HepG2 (cell line): Measurements from ENCODE around the gene SLIT1. TPM values are rescaled to one million over a fixed set of nuclear protein-coding genes. Genes with fewer than 3 reads are reported as not detected.

Source experiments
- ATAC-seq: fragments of 200-7000 bp; cut with Tn5 transposase; 3 replicates; pipeline ENCODE4 v1.9.1; 2020; ENCODE audit warnings: mild to moderate bottlenecking, moderate library complexity
- BruUV-seq: library from RNA; stranded (reverse); fragments of 400-500 nt; replicated peaks from 2 replicates; lab custom pipeline; 2021; lab: Mats Ljungman, UMichigan
- CTCF ChIA-PET: fragments of 300-600 bp; formaldehyde crosslinking; extraction: SDS; loops from one replicate; lab custom pipeline; 2021; ENCODE audit warnings: low total read pairs, inconsistent platforms, low intra/inter-chr PET ratio; lab: Yijun Ruan, JAX
- POLR2A ChIA-PET: fragments of 350-600 bp; sonication (Branson Sonifier 250); formaldehyde crosslinking; loops from one replicate; lab custom pipeline; 2020; ENCODE audit warnings: antibody characterized with exemption, inconsistent platforms; lab: Yijun Ruan, JAX
- DNase-seq: peaks from one replicate; pipeline ENCODE4 v3.0.0-alpha.2; 2015; ENCODE audit warnings: low spot score
- FAIRE-seq: peaks from 3 replicates; lab custom pipeline; 2011; peaks lifted over from hg19 to GRCh38; lab: Jason Lieb, UNC
- H2AFZ ChIP-seq: one replicate; pipeline ENCODE4 v1.6.1; 2011; ENCODE audit warnings: low read length, inconsistent platforms
- H3K27ac ChIP-seq: fragments of 300-600 bp; 3 replicates; pipeline ENCODE4 v1.8.0; 2011; ENCODE audit warnings: mixed run types, mild to moderate bottlenecking, mixed read lengths, low read length, inconsistent platforms; ENCODE audit not compliant: insufficient read depth; ENCODE audit errors: extremely low read length
- H3K27me3 ChIP-seq, 2 experiments: fragments of 200-600 bp in 1 of 2; 2 replicates in 1 of 2; 3 replicates in 1 of 2; pipeline versions ENCODE4 v1.6.0 to v1.8.0; 2011; ENCODE audit warnings: low read length in 2 of 2, mild to moderate bottlenecking in 2 of 2, moderate library complexity in 2 of 2, inconsistent platforms in 1 of 2; ENCODE audit not compliant: insufficient read depth in 2 of 2, control insufficient read depth in 1 of 2
- H3K36me3 ChIP-seq, 2 experiments: fragments of 200-600 bp in 1 of 2; replicated peaks in 1 of 2; 2 replicates in 1 of 2; 3 replicates in 1 of 2; pipeline versions ENCODE4 v1.5.1 to v1.8.0; 2011; ENCODE audit warnings: low read length in 2 of 2, inconsistent platforms in 1 of 2; ENCODE audit not compliant: insufficient read depth in 2 of 2, control insufficient read depth in 1 of 2
- H3K4me1 ChIP-seq: 2 replicates; pipeline ENCODE4 v1.5.1; 2012; ENCODE audit warnings: low read length, inconsistent platforms; ENCODE audit not compliant: insufficient read depth
- H3K4me2 ChIP-seq: 2 replicates; pipeline ENCODE4 v1.6.0; 2011; ENCODE audit warnings: low read depth, low read length, inconsistent platforms
- H3K4me3 ChIP-seq, 3 experiments: fragments of 200-600 bp in 1 of 3; sonication (generic), shearing (Covaris generic) in 1 of 3; replicated peaks in 1 of 3; 2 replicates each; pipeline ENCODE4 v1.5.1; 2011 to 2016; ENCODE audit warnings: low read length in 3 of 3, inconsistent platforms in 2 of 3, low read depth in 2 of 3, mild to moderate bottlenecking in 2 of 3, control low read depth in 1 of 3, mixed read lengths in 1 of 3; ENCODE audit not compliant: insufficient read depth in 1 of 3
- H3K79me2 ChIP-seq: one replicate; pipeline ENCODE4 v1.6.1; 2011; ENCODE audit warnings: low read length, inconsistent platforms; ENCODE audit not compliant: insufficient read depth
- H3K9ac ChIP-seq: 2 replicates; pipeline ENCODE4 v1.6.0; 2011; ENCODE audit warnings: mild to moderate bottlenecking, low read depth, low read length, inconsistent platforms; ENCODE audit not compliant: insufficient read depth
- H3K9me3 ChIP-seq: 2 replicates; pipeline ENCODE4 v1.5.1; 2012; ENCODE audit warnings: mild to moderate bottlenecking, low read length
- H4K20me1 ChIP-seq: 2 replicates; pipeline ENCODE4 v1.6.0; 2011; ENCODE audit warnings: inconsistent platforms, mild to moderate bottlenecking, low read length, moderate library complexity; ENCODE audit not compliant: insufficient read depth
- AFF4 ChIP-seq: sonication (generic); formaldehyde crosslinking; IDR thresholded peaks from 2 replicates; pipeline ENCODE4 v1.4.0; 2020; ENCODE audit warnings: missing genetic modification reagents
- ATAD3A ChIP-seq: sonication (generic); formaldehyde crosslinking; IDR thresholded peaks from 2 replicates; pipeline ENCODE4 v1.4.0; 2020; ENCODE audit warnings: missing genetic modification reagents
- ATM ChIP-seq: fragments of 450-650 bp; IDR thresholded peaks from 2 replicates; pipeline ENCODE4 v1.7.1; 2017; ENCODE audit warnings: mild to moderate bottlenecking, borderline replicate concordance
- FOSL1 ChIP-seq: sonication (generic); formaldehyde crosslinking; IDR thresholded peaks from 2 replicates; pipeline ENCODE4 v1.9.0; 2021; ENCODE audit warnings: missing genetic modification reagents, borderline replicate concordance
- FOXM1 ChIP-seq: sonication (generic); formaldehyde crosslinking; IDR thresholded peaks from 2 replicates; pipeline ENCODE4 v1.5.0; 2020; ENCODE audit warnings: missing genetic modification reagents
- GFI1 ChIP-seq: sonication (generic); formaldehyde crosslinking; IDR thresholded peaks from 2 replicates; pipeline ENCODE4 v1.5.0; 2020; ENCODE audit warnings: missing genetic modification reagents, mild to moderate bottlenecking, borderline replicate concordance
- HNF1B ChIP-seq: sonication (generic); formaldehyde crosslinking; IDR thresholded peaks from 2 replicates; pipeline ENCODE4 v1.5.1; 2020; ENCODE audit warnings: mild to moderate bottlenecking, moderate library complexity, missing genetic modification reagents
- HNRNPLL ChIP-seq: fragments of 200-400 bp; formaldehyde crosslinking; IDR thresholded peaks from 2 replicates; pipeline ENCODE4 v1.6.1; 2017; ENCODE audit warnings: mild to moderate bottlenecking, low read depth, low read length; ENCODE audit not compliant: poor library complexity, severe bottlenecking
- IKZF1 ChIP-seq: fragments of 450-650 bp; IDR thresholded peaks from 2 replicates; pipeline ENCODE4 v1.7.1; 2016
- NFYB ChIP-seq: sonication (generic); formaldehyde crosslinking; IDR thresholded peaks from 2 replicates; pipeline ENCODE4 v1.4.0; 2020; ENCODE audit warnings: missing genetic modification reagents
- RBM39 ChIP-seq: fragments of 200-400 bp; formaldehyde crosslinking; IDR thresholded peaks from one replicate; pipeline ENCODE4 v1.6.1; 2018; ENCODE audit warnings: antibody characterized with exemption, mild to moderate bottlenecking, low read depth, low read length; ENCODE audit not compliant: poor library complexity, severe bottlenecking
- RFXANK ChIP-seq: IDR thresholded peaks from 2 replicates; pipeline ENCODE4 v1.6.1; 2016
- SATB2 ChIP-seq: sonication (generic); formaldehyde crosslinking; IDR thresholded peaks from 2 replicates; pipeline ENCODE4 v1.5.0; 2020; ENCODE audit warnings: missing genetic modification reagents
- SKI ChIP-seq: fragments of 450-650 bp; IDR thresholded peaks from one replicate; pipeline ENCODE4 v1.6.1; 2018; ENCODE audit warnings: mild to moderate bottlenecking; ENCODE audit not compliant: partially characterized antibody
- ZNF138 ChIP-seq: sonication (generic); formaldehyde crosslinking; IDR thresholded peaks from 2 replicates; pipeline ENCODE4 v1.5.0; 2020; ENCODE audit warnings: mild to moderate bottlenecking, low read depth, missing genetic modification reagents
- ZNF577 ChIP-seq: sonication (generic); formaldehyde crosslinking; IDR thresholded peaks from 2 replicates; pipeline ENCODE4 v1.4.0; 2020; ENCODE audit warnings: mild to moderate bottlenecking, low read depth, missing genetic modification reagents, borderline replicate concordance
- ZNF629 ChIP-seq: sonication (generic); formaldehyde crosslinking; conservative IDR thresholded peaks from 2 replicates; pipeline ENCODE4 v1.5.0; 2020; ENCODE audit warnings: missing genetic modification reagents
- ZSCAN25 ChIP-seq: sonication (generic); formaldehyde crosslinking; IDR thresholded peaks from 2 replicates; pipeline ENCODE4 v1.8.0; 2022; ENCODE audit warnings: mild to moderate bottlenecking, missing genetic modification reagents
- WGBS: methylation state at CpG from one replicate; pipeline ENCODE4 v1.1.6; 2017; ENCODE audit warnings: low lambda C conversion rate; 5-methylcytosine and 5-hydroxymethylcytosine counted together
- in situ Hi-C: cut with HindIII; loops from 2 replicates; pipeline ENCODE4 v1.10.0; 2017; ENCODE audit warnings: low pct_unique_long_range_greater_than_20kb; ENCODE audit not compliant: extremely low pct_ligation_motif_present
- intact Hi-C: fragments of 100-400 bp; cut with micrococcal nuclease; formaldehyde crosslinking; loops from one replicate; pipeline ENCODE4 v1.10.0; 2022; ENCODE audit not compliant: unreplicated experiment
- polyA plus RNA-seq, 8 experiments: library from polyadenylated mRNA; depleted of rRNA in 3 of 8; stranded (reverse) in 7 of 8; unstranded in 1 of 8; fragments of >200 nt; fragmentation: Illumina TruSeq in 4 of 8; extraction: Trizol in 4 of 8; gene quantifications; 2 replicates each; pipeline versions ENCODE4 v1.2.1 to v1.2.3, GENCODE V29; 2011 to 2016; ENCODE audit warnings: low read depth in 4 of 8, missing spikeins in 1 of 8, mixed read lengths in 1 of 8; ENCODE audit not compliant: insufficient read depth in 1 of 8
- total RNA-seq, 5 experiments: library from RNA; depleted of rRNA; stranded (reverse); fragments of >200 nt; fragmentation: Illumina TruSeq; extraction: Trizol; gene quantifications; 2 replicates each; pipeline ENCODE4 v1.2.3, GENCODE V29; 2016; ENCODE audit warnings: low read depth in 1 of 5

SLIT1 gene
- total and polyA plus RNA-seq, 2 of the 13 experiments (the other 11 are each of a cell fraction or from before 2014, with no cell fraction given), result 0.09 to 0.33 TPM

GRCh38 chr10:97159646-97160305, 26.0 kb downstream of the SLIT1 start:
- no peak for TF ChIP-seq HNRNPLL
- TF ChIP-seq HNF1B, result no peak
- no peak for TF ChIP-seq ATAD3A (CRISPR knock-in tag)
- no peak for TF ChIP-seq RBM39
- no peak for TF ChIP-seq SKI
- TF ChIP-seq ATM, result no peak
- TF ChIP-seq ZSCAN25 (CRISPR knock-in tag), result no peak
- TF ChIP-seq ZNF577 (CRISPR knock-in tag), result no peak
- TF ChIP-seq GFI1 (CRISPR knock-in tag), result no peak
- TF ChIP-seq SATB2 (CRISPR knock-in tag), result no peak
- no peak for TF ChIP-seq ZNF629 (CRISPR knock-in tag)
- no peak for TF ChIP-seq FOXM1
- TF ChIP-seq IKZF1, result no peak
- TF ChIP-seq NFYB (CRISPR knock-in tag), result no peak
- no peak for TF ChIP-seq RFXANK (CRISPR knock-in tag)
- no peak for TF ChIP-seq ZNF138 (CRISPR knock-in tag)
- TF ChIP-seq FOSL1 (CRISPR knock-in tag), result no peak
- TF ChIP-seq AFF4, result no peak
- 93% methylated on average over 9 of the region's 10 CpGs for WGBS
- Histone ChIP-seq H4K20me1 (no peaks in the 10 kb centered on the region), H3K4me3 (no peak overlapping the region), H3K36me3 (no peaks in the 10 kb centered on the region), H3K27ac (no peak overlapping the region), H3K4me1 (peaks cover 65% of the 10 kb centered on the region), H3K9me3 (no peaks in the 10 kb centered on the region), H3K4me2 (no peak overlapping the region), H3K79me2 (no peaks in the 10 kb centered on the region), H3K27me3 (peaks cover 1 to 14% of the 10 kb centered on the region in 2 experiments; a peak in 2 of 5 replicates), H2AFZ (no peak overlapping the region), H3K9ac (no peak overlapping the region)
- DNase-seq (no peak), FAIRE-seq (no peak), ATAC-seq (no peak)
- ChIA-PET CTCF (no interaction called here), POLR2A (interaction anchor here (5.0 kb wide), 1 partner anchor 19 kb away, joined by 41 read pairs; no protein-coding TSS in a partner anchor)
- in situ Hi-C loops, result no loop called here
- intact Hi-C loops, result no loop called here
- no TSS peak for BruUV-seq
